ENCODE results near the gene TMEM30B.

Gene TMEM30B

DNA sequence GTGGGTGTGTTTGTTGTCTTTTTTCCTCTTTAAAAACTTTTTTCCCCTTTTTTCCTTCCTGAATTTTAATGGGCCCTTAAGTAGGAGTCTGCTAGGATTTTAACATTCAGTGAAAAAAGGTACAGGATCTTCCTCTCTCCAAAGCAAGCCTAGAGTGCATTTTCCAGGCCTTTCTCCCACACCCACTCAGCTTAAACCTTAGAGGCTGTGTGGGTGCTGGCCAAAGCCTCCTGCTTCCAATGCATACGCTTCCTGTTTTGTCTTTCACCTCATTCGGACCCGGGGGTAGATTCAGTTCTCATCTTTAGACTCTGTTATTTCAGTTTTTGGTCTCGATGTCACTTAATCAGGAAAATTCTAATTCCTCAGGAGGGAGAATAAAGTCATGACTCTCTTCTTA lies 51.2 kb downstream of the TMEM30B start:
- DNase-seq: no peak

DNA sequence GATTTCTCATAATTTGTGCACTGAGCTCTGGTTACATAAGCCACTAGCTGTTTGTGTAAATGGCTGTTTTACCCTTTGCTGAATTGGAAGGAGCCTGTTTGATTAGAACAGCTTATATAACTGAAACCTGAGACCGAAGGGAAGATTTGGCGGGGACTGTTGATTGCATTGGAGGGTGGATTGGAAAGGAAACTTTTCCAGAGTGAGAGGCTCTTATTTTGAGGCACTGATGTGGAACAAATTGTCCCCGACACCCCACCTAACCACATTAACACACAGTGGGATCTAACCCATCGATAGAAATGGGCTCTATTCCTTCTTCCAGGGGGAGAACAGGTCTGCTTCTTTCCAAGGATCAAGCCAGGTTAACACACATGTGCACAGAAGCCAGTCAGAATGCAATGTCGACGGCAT lies 51.7 kb downstream of the TMEM30B start:
- DNase-seq: no peak

DNA sequence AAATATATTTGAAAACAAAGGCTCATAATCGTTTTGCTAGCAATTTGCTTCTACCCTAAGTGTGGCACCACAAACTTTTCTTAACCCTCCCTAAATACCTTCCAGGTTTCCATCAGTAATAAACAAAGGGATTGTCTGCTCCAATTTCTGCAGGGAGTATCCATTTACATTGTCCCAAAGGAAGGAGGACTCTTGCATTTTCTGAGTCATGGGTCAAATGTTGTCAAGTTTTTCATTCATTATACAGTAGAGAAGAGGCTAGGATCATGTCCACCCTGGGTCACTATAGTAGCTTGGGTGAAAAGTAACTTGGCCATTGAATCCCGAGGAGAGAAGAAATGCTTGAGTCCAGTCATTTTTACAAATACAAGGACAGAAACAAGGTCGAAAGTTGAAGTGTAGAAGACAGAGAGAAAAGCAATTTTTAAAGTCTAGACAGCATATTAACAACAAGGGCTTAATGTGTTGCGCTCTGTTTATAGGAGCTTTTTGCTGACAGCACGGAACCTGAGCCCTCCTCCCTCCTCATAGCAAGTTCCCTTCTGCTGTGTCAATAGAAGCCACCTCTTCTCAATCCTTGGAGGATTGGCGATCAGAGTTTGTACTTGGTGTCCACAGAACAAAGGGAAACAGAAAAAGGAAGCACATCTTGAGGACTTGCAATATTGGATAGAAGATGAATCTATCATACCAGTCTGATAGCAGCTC lies 53.1 kb downstream of the TMEM30B start:
- no peak for DNase-seq

Data from midbrain (tissue), 1 donor.